Lower leg skin (tissue), 4 donors: ENCODE measurements around the gene OR4E1. TPM values are rescaled to one million over a fixed set of nuclear protein-coding genes. Genes with fewer than 3 reads are reported as not detected.
"Not testable (repeated sequence)": the region's sequence is repeated elsewhere in the genome, so short reads cannot be mapped to it uniquely, and the experiment has no call there.

Source experiments
- DNase-seq, 2 donors: peaks; one replicate each; pipeline ENCODE4 v3.0.0-alpha.2; 2019; ENCODE audit warnings: low spot score in 2 of 2
- H3K4me3 ChIP-seq: fragments of 200-600 bp; sonication (generic); 2 replicates; pipeline ENCODE4 v1.5.1; 2017; ENCODE audit warnings: mild to moderate bottlenecking, low read depth; ENCODE audit not compliant: poor library complexity, severe bottlenecking
- POLR2A ChIP-seq, 2 donors: fragments of 450-650 bp; IDR thresholded peaks; one replicate each; pipeline ENCODE4 v1.6.1; 2016 to 2017; ENCODE audit warnings: antibody characterized with exemption in 2 of 2, mild to moderate bottlenecking in 1 of 2, moderate library complexity in 1 of 2
- WGBS, 2 donors: methylation state at CpG; one replicate each; pipeline ENCODE4 v1.1.5; 2018; 5-methylcytosine and 5-hydroxymethylcytosine counted together
- intact Hi-C: fragments of 100-400 bp; cut with DNase I; formaldehyde crosslinking; loops from one replicate; pipeline ENCODE4 v1.15.0; 2023; ENCODE audit warnings: low total_unique reads
- total RNA-seq, 4 donors: library from RNA; depleted of rRNA; stranded (reverse); fragments of >200 nt; gene quantifications; one replicate each; pipeline ENCODE4 v1.1.0, GENCODE V29; 2016
- TF ChIP-seq, protein P1 (sequence below), 3 donors: fragments of 450-650 bp; IDR thresholded peaks; one replicate each; pipeline ENCODE4 v1.5.1; 2016; ENCODE audit warnings: antibody characterized with exemption in 3 of 3, mild to moderate bottlenecking in 3 of 3, moderate library complexity in 2 of 3

OR4E1 gene
- total RNA-seq, 4 donors from 2014 or later = not detected

GRCh38 chr14:21704338-21704737 lies 30.7 kb upstream of the OR4E1 start:
- H3K4me3 ChIP-seq = no peak overlapping the region
- no peak for TF ChIP-seq POLR2A (IDR thresholded peaks at IDR 0.05)
- TF ChIP-seq, protein P1, sequence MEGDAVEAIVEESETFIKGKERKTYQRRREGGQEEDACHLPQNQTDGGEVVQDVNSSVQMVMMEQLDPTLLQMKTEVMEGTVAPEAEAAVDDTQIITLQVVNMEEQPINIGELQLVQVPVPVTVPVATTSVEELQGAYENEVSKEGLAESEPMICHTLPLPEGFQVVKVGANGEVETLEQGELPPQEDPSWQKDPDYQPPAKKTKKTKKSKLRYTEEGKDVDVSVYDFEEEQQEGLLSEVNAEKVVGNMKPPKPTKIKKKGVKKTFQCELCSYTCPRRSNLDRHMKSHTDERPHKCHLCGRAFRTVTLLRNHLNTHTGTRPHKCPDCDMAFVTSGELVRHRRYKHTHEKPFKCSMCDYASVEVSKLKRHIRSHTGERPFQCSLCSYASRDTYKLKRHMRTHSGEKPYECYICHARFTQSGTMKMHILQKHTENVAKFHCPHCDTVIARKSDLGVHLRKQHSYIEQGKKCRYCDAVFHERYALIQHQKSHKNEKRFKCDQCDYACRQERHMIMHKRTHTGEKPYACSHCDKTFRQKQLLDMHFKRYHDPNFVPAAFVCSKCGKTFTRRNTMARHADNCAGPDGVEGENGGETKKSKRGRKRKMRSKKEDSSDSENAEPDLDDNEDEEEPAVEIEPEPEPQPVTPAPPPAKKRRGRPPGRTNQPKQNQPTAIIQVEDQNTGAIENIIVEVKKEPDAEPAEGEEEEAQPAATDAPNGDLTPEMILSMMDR (IDR thresholded peaks at IDR 0.05) = no peak
- intact Hi-C loops = no loop called here
- no peak for DNase-seq

GRCh38 chr14:21703357-21704326 lies 30.0 kb upstream of the OR4E1 start:
- intact Hi-C loops = no loop called here
- no peak for DNase-seq
- TF ChIP-seq, protein P1 (IDR thresholded peaks at IDR 0.05) = no peak
- TF ChIP-seq POLR2A (IDR thresholded peaks at IDR 0.05) = no peak
- H3K4me3 ChIP-seq = no peak overlapping the region
- WGBS, 2 donors = 54 to 65% methylated on average over 2 of the region's 2 CpGs

DNA sequence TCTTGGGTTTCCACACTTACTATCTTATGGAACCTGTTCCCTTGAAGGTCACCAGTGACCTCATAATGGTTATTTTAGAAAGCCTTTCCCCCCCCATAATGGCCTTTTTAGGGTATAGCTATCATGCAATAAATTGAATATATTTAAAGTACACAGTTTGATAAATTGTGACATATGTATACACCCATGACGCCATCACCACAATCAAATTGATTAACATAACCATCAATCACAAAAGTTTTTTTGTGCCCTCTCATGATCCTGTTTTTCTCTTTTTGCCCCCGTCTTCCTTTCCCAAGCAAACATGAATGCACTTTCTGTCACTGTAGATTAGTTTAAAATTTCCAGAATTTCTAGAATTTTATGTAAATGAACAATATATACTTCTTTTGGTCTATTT lies 28.7 kb upstream of the OR4E1 start:
- intact Hi-C loops = no loop called here
- 73 to 74% methylated on average over 2 of the region's 2 CpGs for WGBS, 2 donors
- no peak overlapping the region for H3K4me3 ChIP-seq
- DNase-seq = no peak
- TF ChIP-seq, protein P1 (IDR thresholded peaks at IDR 0.05) = no peak
- TF ChIP-seq POLR2A (IDR thresholded peaks at IDR 0.05) = no peak

DNA sequence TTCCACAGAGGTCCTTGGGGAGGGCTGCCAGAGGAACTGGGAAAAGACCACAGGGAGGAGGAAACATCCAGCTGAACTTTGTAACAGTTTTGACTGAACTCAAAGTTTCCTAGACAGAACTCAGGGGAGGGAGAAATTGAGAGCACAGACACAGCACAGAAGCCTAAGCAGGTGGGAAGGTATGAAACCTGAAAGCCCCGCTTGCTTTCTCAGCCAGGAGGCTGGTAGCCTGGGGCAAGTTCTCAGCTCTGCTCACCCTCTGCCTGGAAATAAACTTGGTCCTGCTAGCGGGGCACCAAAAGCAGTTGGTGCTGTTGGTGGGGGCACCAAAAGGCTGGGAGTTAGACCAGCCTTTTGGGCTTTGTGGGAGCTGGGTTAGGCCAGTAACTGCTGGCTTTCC lies 25.9 kb upstream of the OR4E1 start:
- WGBS, 2 donors = 64 to 66% methylated on average over 2 of the region's 2 CpGs

DNA sequence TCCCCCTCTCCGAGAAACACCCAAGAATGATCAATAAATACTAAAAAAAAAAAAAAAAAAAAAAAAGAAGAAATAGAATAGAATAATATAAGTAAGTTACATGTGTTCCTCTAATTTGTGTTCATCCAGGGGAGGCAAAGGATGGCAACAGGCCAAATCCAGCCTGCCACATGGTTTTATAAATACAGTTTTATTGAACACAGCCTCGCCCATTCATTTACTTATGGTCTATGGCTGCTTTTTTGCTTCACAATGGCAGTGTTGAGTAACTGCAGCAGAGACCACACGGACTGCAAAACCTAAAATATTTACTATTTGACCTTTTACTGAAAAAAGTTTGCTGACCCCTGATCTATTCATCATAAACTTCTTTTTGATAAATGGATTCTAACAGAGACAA lies 24.9 kb upstream of the OR4E1 start:
- DNase-seq, intact Hi-C loops, H3K4me3 ChIP-seq: not testable (repeated sequence)
- WGBS, 2 donors = 55 to 70% methylated on average over 2 to 3 of the region's 3 CpGs

More for the DNA sequence above, 25.9 kb upstream of the OR4E1 start:
- H3K4me3 ChIP-seq = no peak overlapping the region
- TF ChIP-seq POLR2A (IDR thresholded peaks at IDR 0.05) = no peak
- TF ChIP-seq, protein P1 (IDR thresholded peaks at IDR 0.05) = no peak
- intact Hi-C loops = no loop called here
- no peak for DNase-seq

DNA sequence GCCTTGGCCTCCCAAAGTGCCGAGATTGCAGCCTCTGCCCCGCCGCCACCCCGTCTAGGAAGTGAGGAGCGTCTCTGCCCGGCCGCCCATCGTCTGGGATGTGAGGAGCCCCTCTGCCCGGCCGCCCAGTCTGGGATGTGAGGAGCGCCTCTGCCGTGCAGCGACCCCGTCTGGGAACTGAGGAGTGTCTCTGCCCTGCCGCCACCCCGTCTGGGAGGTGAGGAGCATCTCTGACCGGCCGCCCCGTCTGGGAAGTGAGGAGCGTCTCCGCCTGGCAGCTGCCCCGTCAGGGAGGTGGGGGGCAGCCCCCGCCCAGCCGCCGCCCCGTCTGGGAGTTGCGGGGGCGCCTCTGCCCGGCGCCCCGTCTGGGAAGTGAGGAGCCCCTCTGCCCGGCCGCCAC lies 24.0 kb upstream of the OR4E1 start:
- WGBS, 2 donors = 94 to 97% methylated on average over 23 to 29 of the region's 33 CpGs
- intact Hi-C loops, H3K4me3 ChIP-seq, DNase-seq: not testable (repeated sequence)

DNA sequence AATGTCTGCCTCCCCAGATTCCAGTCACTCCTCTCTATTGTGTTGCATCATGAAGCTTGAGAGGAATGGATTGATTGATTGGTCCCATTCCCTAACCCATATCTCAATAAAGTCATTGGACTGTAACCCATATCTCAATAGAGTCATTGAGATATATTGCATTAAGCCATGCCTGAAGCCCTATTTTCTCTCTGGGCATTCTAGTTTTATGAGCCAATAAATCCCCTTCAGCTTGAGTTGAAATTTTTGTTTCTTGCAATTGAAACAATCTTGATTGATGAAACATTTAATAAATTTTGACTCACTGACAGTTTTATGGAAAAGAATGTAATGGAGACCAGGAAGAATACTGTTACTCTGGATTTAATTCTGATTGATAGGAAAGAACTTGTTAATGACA lies 20.8 kb upstream of the OR4E1 start:
- no peak for DNase-seq
- no peak overlapping the region for H3K4me3 ChIP-seq
- TF ChIP-seq POLR2A (IDR thresholded peaks at IDR 0.05) = no peak
- TF ChIP-seq, protein P1 (IDR thresholded peaks at IDR 0.05) = no peak
- intact Hi-C loops = no loop called here
